ENCODE measurements around the gene SLC45A3.
"Not testable (repeated sequence)": the region's sequence is repeated elsewhere in the genome, so short reads cannot be mapped to it uniquely, and the experiment has no call there.

SLC45A3 gene

GRCh38 chr1:205680073-205680851, at the start of gene SLC45A3:
TSS of gene SLC45A3 (minus strand) at chr1:205680509. CDS start at chr1:205664656, 15,853 bp downstream.
- DNase-seq = no peak

- no peak for DNase-seq
Observed at GRCh38 chr1:205726619-205727125, 46.4 kb upstream of the SLC45A3 start.

- DNase-seq = no peak
Observed at GRCh38 chr1:205725514-205725913, 45.2 kb upstream of the SLC45A3 start.

GRCh38 chr1:205720740-205721139, 40.4 kb upstream of the SLC45A3 start:
- DNase-seq = not testable (repeated sequence)

GRCh38 chr1:205719762-205720161, 39.5 kb upstream of the SLC45A3 start:
- DNase-seq = no peak

GRCh38 chr1:205719015-205719414, 38.7 kb upstream of the SLC45A3 start:
- no peak for DNase-seq

GRCh38 chr1:205716371-205717132, 36.2 kb upstream of the SLC45A3 start:
- no peak for DNase-seq

- DNase-seq = no peak
Observed at GRCh38 chr1:205715628-205716027, 35.3 kb upstream of the SLC45A3 start.

GRCh38 chr1:205714906-205715246, 34.6 kb upstream of the SLC45A3 start:
- DNase-seq = no peak

- DNase-seq = no peak
Observed at GRCh38 chr1:205714190-205714905, 34.0 kb upstream of the SLC45A3 start.

GRCh38 chr1:205711105-205712048, 31.1 kb upstream of the SLC45A3 start:
- DNase-seq = peak; percentile 58

- no peak for DNase-seq
Observed at GRCh38 chr1:205710201-205711062, 30.1 kb upstream of the SLC45A3 start.

- DNase-seq = no peak
Observed at GRCh38 chr1:205709640-205710039, 29.3 kb upstream of the SLC45A3 start.

- DNase-seq = no peak
Observed at GRCh38 chr1:205709059-205709398, 28.7 kb upstream of the SLC45A3 start.

GRCh38 chr1:205706601-205707502, 26.5 kb upstream of the SLC45A3 start:
- no peak for DNase-seq

- no peak for DNase-seq
Observed at GRCh38 chr1:205704903-205705302, 24.6 kb upstream of the SLC45A3 start.

- no peak for DNase-seq
Observed at GRCh38 chr1:205703072-205703471, 22.8 kb upstream of the SLC45A3 start.

- no peak for DNase-seq
Observed at GRCh38 chr1:205701891-205702290, 21.6 kb upstream of the SLC45A3 start.

GRCh38 chr1:205701420-205701819, 21.1 kb upstream of the SLC45A3 start:
- DNase-seq = no peak

GRCh38 chr1:205700865-205701401, 20.6 kb upstream of the SLC45A3 start:
- no peak for DNase-seq
